Measurements from ENCODE around the gene GSK3B. TPM values are rescaled to one million over a fixed set of nuclear protein-coding genes. Genes with fewer than 3 reads are reported as not detected.

GSK3B gene
- total and polyA plus RNA-seq, 7 donors = 9.1 to 43.2 (median 34.5) TPM

DNA sequence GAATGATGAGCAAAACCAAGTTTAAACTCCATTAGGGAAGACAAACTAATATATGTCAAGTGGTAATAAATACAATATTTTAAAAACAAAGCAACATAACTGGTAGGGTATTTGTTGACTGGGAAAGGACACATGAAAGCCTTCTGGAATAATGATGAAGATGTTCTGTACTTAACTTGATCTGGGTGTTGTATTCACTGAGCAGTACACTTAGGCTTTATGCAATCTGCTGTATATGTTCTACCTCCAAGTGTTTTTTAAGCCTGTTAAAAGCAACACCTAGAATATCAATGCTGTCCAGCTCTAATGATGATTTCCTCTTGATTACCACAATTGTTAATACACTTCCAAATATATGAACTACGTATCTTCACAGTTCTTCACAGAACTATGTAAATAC lies 46.6 kb downstream of the GSK3B start:
- Histone ChIP-seq H3K36me3 (ENCODE audit: insufficient read depth in 1 of 2, low read depth in 1 of 2) (no peaks in the 10 kb centered on the region), H3K4me3 (no peak overlapping the region), H3K4me1 (peaks cover 54% of the 10 kb centered on the region), H3K27ac (no peak overlapping the region), H3K9me3 (peaks cover 12% of the 10 kb centered on the region), H3K27me3 (ENCODE audit: insufficient read depth in 3 of 3, low read length in 2 of 3) (no peaks in the 10 kb centered on the region)
- DNase-seq (no peak), ATAC-seq (peak in 1 of 4 donors; percentile 56)
- intact Hi-C loops (cut with DNase I) = no loop called here
- TF ChIP-seq, protein P1, sequence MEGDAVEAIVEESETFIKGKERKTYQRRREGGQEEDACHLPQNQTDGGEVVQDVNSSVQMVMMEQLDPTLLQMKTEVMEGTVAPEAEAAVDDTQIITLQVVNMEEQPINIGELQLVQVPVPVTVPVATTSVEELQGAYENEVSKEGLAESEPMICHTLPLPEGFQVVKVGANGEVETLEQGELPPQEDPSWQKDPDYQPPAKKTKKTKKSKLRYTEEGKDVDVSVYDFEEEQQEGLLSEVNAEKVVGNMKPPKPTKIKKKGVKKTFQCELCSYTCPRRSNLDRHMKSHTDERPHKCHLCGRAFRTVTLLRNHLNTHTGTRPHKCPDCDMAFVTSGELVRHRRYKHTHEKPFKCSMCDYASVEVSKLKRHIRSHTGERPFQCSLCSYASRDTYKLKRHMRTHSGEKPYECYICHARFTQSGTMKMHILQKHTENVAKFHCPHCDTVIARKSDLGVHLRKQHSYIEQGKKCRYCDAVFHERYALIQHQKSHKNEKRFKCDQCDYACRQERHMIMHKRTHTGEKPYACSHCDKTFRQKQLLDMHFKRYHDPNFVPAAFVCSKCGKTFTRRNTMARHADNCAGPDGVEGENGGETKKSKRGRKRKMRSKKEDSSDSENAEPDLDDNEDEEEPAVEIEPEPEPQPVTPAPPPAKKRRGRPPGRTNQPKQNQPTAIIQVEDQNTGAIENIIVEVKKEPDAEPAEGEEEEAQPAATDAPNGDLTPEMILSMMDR (IDR thresholded peaks at IDR 0.05) = no peak
- 91 to 93% (median 91%) methylated on average over 1 of the region's 1 CpG for WGBS, 3 donors

DNA sequence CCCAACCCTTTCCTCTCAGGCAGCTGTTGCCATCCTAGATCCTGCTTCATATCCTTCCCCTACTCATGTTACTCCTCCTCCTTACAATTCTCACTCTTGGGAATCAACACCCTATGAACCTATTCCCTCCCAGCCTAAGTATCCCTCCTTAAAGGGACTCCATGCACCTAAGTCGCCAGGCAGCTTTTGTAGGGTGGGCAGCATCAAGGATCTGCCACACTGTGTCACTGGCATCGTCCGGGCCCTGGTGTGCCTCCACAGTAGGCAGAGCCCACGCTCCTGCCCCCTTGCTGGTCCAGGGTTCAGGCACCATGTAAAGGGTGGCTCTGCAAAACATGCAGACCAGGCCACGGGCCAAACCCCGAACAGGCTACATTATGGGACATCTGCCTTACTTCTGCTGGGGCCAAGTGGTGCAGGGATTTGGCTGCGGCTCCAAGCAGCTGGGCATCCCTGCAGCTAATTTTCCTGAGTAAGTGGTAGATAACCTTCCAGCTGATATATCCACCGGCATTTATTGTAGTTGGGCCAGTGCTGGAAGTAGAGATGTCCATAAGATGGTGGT lies 53.4 kb downstream of the GSK3B start:
- intact Hi-C loops (cut with DNase I) = no loop called here
- H3K27ac ChIP-seq = no peak overlapping the region
- H3K27me3 ChIP-seq (ENCODE audit: insufficient read depth in 3 of 3, low read length in 2 of 3) = no peaks in the 10 kb centered on the region
- no peak overlapping the region for H3K4me3 ChIP-seq
- DNase-seq (no peak), ATAC-seq (no peak)
- TF ChIP-seq, protein P1 (IDR thresholded peaks at IDR 0.05) = no peak
- H3K9me3 ChIP-seq = peaks cover 36% of the 10 kb centered on the region
- H3K4me1 ChIP-seq = peaks cover 11% of the 10 kb centered on the region
- 63 to 77% (median 68%) methylated on average over 8 of the region's 8 CpGs for WGBS, 3 donors
- H3K36me3 ChIP-seq (ENCODE audit: insufficient read depth in 1 of 2, low read depth in 1 of 2) = no peaks in the 10 kb centered on the region

DNA sequence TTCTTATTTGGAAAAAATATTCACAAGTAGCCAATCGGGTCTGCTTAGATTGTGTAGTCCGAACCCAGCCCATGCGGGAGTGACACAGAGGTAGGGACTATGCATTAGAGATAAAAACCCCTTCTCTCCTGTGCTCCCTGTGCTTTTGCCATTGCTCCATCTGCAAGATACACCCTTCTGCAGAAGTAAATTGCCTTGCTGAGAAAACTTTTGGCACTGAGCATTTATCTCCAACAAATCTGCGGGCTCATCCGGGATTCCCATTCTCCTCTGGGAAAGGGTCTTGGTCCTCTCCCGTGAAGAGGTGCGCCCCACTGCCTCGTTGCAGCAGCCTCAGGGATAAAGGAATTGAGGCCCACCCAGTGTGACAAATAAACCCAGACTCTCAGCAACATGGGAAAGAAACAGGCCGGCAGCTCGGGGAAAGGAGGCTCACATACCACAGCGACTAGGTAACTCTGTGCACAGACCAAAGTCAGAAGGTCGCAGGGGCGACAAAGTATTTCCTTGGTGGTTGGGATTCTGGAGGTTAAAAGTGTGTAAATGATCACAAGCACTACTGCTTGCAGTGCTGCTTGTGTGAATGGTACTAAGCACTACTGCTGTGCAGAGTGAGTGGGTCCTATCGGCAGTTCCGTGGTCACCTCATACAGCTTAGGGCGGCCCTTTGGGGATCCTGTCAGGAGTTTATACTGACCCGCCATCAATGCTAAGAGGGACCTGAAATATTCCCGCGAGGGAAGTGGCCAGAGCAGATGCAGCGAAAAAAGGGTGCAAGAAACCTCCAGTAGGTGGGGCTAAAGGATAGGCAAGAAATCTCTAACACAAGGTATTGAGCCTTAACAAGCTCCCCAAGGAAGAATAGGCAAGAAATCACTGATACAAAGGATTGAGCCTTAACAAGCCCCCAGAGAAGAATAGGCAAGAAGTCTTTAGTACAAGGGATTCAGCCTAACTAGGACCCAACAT lies 54.3 kb downstream of the GSK3B start:
- ATAC-seq = peak in 1 of 4 donors; percentile 36
- H3K27ac ChIP-seq = no peak overlapping the region
- no peak overlapping the region for H3K4me3 ChIP-seq
- TF ChIP-seq, protein P1 (IDR thresholded peaks at IDR 0.05) = no peak
- no peak for DNase-seq
- no peaks in the 10 kb centered on the region for H3K36me3 ChIP-seq (ENCODE audit: insufficient read depth in 1 of 2, low read depth in 1 of 2)
- peaks cover 11% of the 10 kb centered on the region for H3K4me1 ChIP-seq
- 96 to 99% (median 98%) methylated on average over 20 of the region's 20 CpGs for WGBS, 3 donors
- H3K27me3 ChIP-seq (ENCODE audit: insufficient read depth in 3 of 3, low read length in 2 of 3) = no peaks in the 10 kb centered on the region
- intact Hi-C loops (cut with DNase I) = no loop called here
- H3K9me3 ChIP-seq = peaks cover 27% of the 10 kb centered on the region

DNA sequence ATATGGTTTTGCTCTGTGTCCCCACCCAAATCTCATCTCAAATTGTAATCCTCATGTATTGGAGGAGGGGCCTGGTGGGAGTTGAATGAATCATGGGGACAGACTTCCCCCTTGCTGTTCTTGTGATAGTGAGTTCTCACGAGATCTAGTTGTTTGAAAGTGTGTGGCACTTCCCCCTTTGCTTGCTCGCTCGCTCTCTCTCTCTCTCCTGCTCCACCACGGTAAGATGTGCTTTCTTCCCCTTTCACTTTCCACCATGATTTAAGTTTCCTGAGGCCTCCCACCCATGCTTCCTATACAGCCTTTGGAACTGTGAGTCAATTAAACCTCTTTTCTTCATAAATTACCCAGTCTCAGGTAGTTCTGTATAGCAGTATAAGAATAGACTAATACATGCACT lies 60.7 kb downstream of the GSK3B start:
- DNase-seq = no peak
- WGBS, 3 donors = 76 to 81% (median 80%) methylated on average over 4 of the region's 4 CpGs
- Histone ChIP-seq H3K36me3 (ENCODE audit: insufficient read depth in 1 of 2, low read depth in 1 of 2) (no peaks in the 10 kb centered on the region), H3K27me3 (ENCODE audit: insufficient read depth in 3 of 3, low read length in 2 of 3) (no peaks in the 10 kb centered on the region), H3K27ac (no peak overlapping the region), H3K4me1 (peaks cover 18% of the 10 kb centered on the region), H3K9me3 (peaks cover 4% of the 10 kb centered on the region), H3K4me3 (no peak overlapping the region)
- no peak for ATAC-seq
- intact Hi-C loops (cut with DNase I) = no loop called here
- TF ChIP-seq, protein P1 (IDR thresholded peaks at IDR 0.05) = no peak
